Measurements from ENCODE around the gene SLC35E2B. TPM values are rescaled to one million over a fixed set of nuclear protein-coding genes. Genes with fewer than 3 reads are reported as not detected.

SLC35E2B gene
- total and polyA plus RNA-seq, 2 of the 13 experiments (the other 11 are each of a cell fraction or from before 2014, with no cell fraction given): 14.1 to 19.7 TPM

DNA sequence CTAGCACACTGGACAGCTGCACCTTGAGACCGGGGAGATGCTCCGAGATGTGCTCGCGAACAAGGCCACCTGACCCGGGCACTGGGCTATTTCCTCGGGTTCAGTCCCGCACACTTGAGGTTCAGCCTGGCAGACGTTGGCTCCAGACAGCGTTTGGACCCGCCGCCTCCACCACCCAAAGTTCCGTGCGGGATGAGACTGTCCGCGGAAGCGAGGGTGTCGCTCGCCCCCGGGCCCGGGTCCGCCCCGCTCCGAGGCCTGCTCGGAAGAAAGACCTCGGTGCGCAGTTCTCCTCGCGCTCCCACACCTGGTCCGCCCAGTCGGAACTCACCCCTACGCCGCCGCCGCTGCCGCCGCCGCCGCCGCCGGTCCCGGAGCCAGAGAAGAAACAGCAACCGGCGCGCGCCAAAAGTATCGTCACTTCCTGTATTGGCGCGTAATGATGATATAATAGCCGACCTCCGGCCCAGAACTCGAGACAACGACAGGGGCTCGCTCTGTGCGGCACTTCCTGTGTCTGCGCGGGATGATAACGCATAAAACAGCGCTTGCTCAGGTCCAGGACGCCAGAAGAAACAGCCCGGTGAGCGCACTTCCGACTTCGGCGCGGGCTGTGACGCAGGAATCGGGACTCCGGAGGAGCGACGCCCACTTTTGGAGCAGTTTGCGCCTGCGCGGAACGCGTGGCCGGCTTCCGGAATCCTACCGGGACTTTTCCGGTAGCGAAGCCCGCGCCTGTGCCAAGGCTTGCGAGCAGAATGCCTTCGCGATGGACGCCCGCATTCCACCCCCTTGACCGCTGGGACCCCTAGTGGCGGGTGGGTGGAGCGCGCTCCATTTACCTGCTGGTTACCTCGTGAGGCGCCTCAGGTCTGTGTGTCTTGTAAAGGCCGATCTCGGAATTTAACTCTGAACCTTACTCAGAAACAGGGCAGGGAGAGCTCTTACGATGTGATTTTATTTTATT is 33.7 kb downstream of the SLC35E2B start, which contains the start of gene CDK11B (continued):
- TF ChIP-seq, protein P1, sequence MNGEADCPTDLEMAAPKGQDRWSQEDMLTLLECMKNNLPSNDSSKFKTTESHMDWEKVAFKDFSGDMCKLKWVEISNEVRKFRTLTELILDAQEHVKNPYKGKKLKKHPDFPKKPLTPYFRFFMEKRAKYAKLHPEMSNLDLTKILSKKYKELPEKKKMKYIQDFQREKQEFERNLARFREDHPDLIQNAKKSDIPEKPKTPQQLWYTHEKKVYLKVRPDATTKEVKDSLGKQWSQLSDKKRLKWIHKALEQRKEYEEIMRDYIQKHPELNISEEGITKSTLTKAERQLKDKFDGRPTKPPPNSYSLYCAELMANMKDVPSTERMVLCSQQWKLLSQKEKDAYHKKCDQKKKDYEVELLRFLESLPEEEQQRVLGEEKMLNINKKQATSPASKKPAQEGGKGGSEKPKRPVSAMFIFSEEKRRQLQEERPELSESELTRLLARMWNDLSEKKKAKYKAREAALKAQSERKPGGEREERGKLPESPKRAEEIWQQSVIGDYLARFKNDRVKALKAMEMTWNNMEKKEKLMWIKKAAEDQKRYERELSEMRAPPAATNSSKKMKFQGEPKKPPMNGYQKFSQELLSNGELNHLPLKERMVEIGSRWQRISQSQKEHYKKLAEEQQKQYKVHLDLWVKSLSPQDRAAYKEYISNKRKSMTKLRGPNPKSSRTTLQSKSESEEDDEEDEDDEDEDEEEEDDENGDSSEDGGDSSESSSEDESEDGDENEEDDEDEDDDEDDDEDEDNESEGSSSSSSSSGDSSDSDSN (CRISPR knock-in tag; IDR thresholded peaks at IDR 0.05): peak; percentile 38; the same call in 1 of the 2 replicates
- TF ChIP-seq GMEB1 (CRISPR knock-in tag; IDR thresholded peaks at IDR 0.05; ENCODE audit: borderline replicate concordance): peak; percentile 81
- TF ChIP-seq MNT (IDR thresholded peaks at IDR 0.05): peak; percentile 39; the same call in 1 of the 2 replicates
- TF ChIP-seq TEAD3 (CRISPR knock-in tag; optimal IDR thresholded peaks at IDR 0.05; ENCODE audit: borderline replicate concordance): peak; percentile 59
- TF ChIP-seq FOSL2 (CRISPR knock-in tag; IDR thresholded peaks at IDR 0.05): 0 out of 2 replicates have a peak, but pooled peaks have one; percentile 11
- TF ChIP-seq ZNF687 (CRISPR knock-in tag; IDR thresholded peaks at IDR 0.05): peak; percentile 67
- peak; percentile 99 for TF ChIP-seq ZBTB2 (CRISPR knock-in tag; IDR thresholded peaks at IDR 0.05; ENCODE audit: low read depth)
- 0 out of 2 replicates have a peak, but pooled peaks have one; percentile 19 for TF ChIP-seq HOMEZ (CRISPR knock-in tag; IDR thresholded peaks at IDR 0.05; ENCODE audit: low read depth)
- TF ChIP-seq PHF20 (CRISPR knock-in tag; IDR thresholded peaks at IDR 0.05): peak; percentile 94
- peak; percentile 33; the same call in 1 of the 2 replicates for TF ChIP-seq SIN3A (IDR thresholded peaks at IDR 0.05; ENCODE audit: borderline replicate concordance, low read depth, low read length)
- TF ChIP-seq MED1 (CRISPR knock-in tag; IDR thresholded peaks at IDR 0.05): peak; percentile 30; the same call in 1 of the 2 replicates
- TF ChIP-seq, protein P2, sequence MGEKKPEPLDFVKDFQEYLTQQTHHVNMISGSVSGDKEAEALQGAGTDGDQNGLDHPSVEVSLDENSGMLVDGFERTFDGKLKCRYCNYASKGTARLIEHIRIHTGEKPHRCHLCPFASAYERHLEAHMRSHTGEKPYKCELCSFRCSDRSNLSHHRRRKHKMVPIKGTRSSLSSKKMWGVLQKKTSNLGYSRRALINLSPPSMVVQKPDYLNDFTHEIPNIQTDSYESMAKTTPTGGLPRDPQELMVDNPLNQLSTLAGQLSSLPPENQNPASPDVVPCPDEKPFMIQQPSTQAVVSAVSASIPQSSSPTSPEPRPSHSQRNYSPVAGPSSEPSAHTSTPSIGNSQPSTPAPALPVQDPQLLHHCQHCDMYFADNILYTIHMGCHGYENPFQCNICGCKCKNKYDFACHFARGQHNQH (CRISPR knock-in tag; IDR thresholded peaks at IDR 0.05): peak; percentile 54; the same call in 1 of the 2 replicates

Data from HepG2 (cell line).